Stimulated activated CD4-positive, alpha-beta T cell treated with anti-CD3 and anti-CD28 coated beads, Interleukin-15, amount 100 ng/mL, for 48 hours (primary cell): ENCODE data around the gene FBXO44.

Experiments used
- DNase-seq, 2 donors: peaks; one replicate each; pipeline ENCODE4 v3.0.0-alpha.2; 2020; ENCODE audit warnings: low read depth in 2 of 2

FBXO44 gene

GRCh38 chr1:11658542-11658941 is 3.9 kb downstream of the FBXO44 start:
- DNase-seq = no peak

- no peak for DNase-seq
These were observed 5.1 kb downstream of the FBXO44 start for GRCh38 chr1:11659748-11660147.

- no peak for DNase-seq
These were observed 6.4 kb downstream of the FBXO44 start for GRCh38 chr1:11661103-11661502.

GRCh38 chr1:11664336-11665065 is 9.8 kb downstream of the FBXO44 start:
- no peak for DNase-seq

- no peak for DNase-seq
These were observed 13.8 kb downstream of the FBXO44 start for GRCh38 chr1:11668516-11668915.

- no peak for DNase-seq
These were observed 16.1 kb downstream of the FBXO44 start for GRCh38 chr1:11670747-11671146.

- DNase-seq = no peak
These were observed 16.5 kb downstream of the FBXO44 start for GRCh38 chr1:11671205-11671543.

- DNase-seq = no peak
These were observed 17.0 kb downstream of the FBXO44 start for GRCh38 chr1:11671544-11672286.

- no peak for DNase-seq
These were observed 18.6 kb downstream of the FBXO44 start for GRCh38 chr1:11673089-11673769.

- DNase-seq = no peak
These were observed 19.8 kb downstream of the FBXO44 start for GRCh38 chr1:11674488-11674887.

- DNase-seq = no peak
These were observed 20.6 kb downstream of the FBXO44 start for GRCh38 chr1:11675325-11675724.

- no peak for DNase-seq
These were observed 21.9 kb downstream of the FBXO44 start for GRCh38 chr1:11676386-11677103.

- DNase-seq = no peak
These were observed 23.8 kb downstream of the FBXO44 start for GRCh38 chr1:11678442-11678841.

GRCh38 chr1:11680270-11681070 is 25.8 kb downstream of the FBXO44 start:
- no peak for DNase-seq

GRCh38 chr1:11681071-11681771 is 26.5 kb downstream of the FBXO44 start, which contains the start of gene MAD2L2:
TSS of gene MAD2L2 (minus strand) at chr1:11681148. CDS start at chr1:11680601, 547 bp downstream.
- peak; percentile 76 to 90 for DNase-seq

GRCh38 chr1:11682287-11682771 is 27.7 kb downstream of the FBXO44 start:
- DNase-seq = no peak

- DNase-seq = no peak
These were observed 28.1 kb downstream of the FBXO44 start for GRCh38 chr1:11682799-11683198.

GRCh38 chr1:11684070-11684469 is 29.4 kb downstream of the FBXO44 start:
- DNase-seq = no peak

- DNase-seq = no peak
These were observed 30.6 kb downstream of the FBXO44 start for GRCh38 chr1:11685210-11685752.

GRCh38 chr1:11688506-11688905 is 33.8 kb downstream of the FBXO44 start:
- no peak for DNase-seq
